Liver (tissue), 3 donors: ENCODE measurements around the gene NMNAT2.

ENCODE experiments used
- EGR1 ChIP-seq, 2 donors: IDR thresholded peaks; 2 replicates each; pipeline ENCODE4 v1.6.1; 2016 to 2018; ENCODE audit warnings: antibody characterized with exemption in 2 of 2, low read depth in 2 of 2
- FOXA1 ChIP-seq: IDR thresholded peaks from 2 replicates; pipeline ENCODE4 v1.6.1; 2016; ENCODE audit warnings: antibody characterized with exemption
- RXRA ChIP-seq, 2 donors: IDR thresholded peaks; 2 replicates each; pipeline ENCODE4 v1.6.1; 2017 to 2018; ENCODE audit warnings: antibody characterized with exemption in 2 of 2, mild to moderate bottlenecking in 1 of 2
- SP1 ChIP-seq: IDR thresholded peaks from 2 replicates; pipeline ENCODE4 v1.6.1; 2018; ENCODE audit warnings: antibody characterized with exemption, mild to moderate bottlenecking
- TAF1 ChIP-seq: conservative IDR thresholded peaks from 2 replicates; pipeline ENCODE4 v1.6.1; 2016; ENCODE audit warnings: antibody characterized with exemption, mild to moderate bottlenecking
- TF ChIP-seq, protein P1 (sequence below): IDR thresholded peaks from 2 replicates; pipeline ENCODE4 v1.6.1; 2016; ENCODE audit warnings: antibody characterized with exemption, mild to moderate bottlenecking
- TF ChIP-seq, protein P2 (sequence below): fragments of 150-350 bp; IDR thresholded peaks from 2 replicates; pipeline ENCODE4 v1.5.1; 2017; ENCODE audit warnings: improper control_type of control experiment, low read depth, low read length; ENCODE audit not compliant: missing input control
- donor health status: healthy.
- donor health status: healthy.

- TF ChIP-seq SP1 (no peak), TAF1 (no peak), EGR1 (IDR thresholded peaks at IDR 0.05; ENCODE audit: low read depth in 2 of 2) (no peak), RXRA (IDR thresholded peaks at IDR 0.05) (no peak), FOXA1 (no peak)
- TF ChIP-seq, protein P1, sequence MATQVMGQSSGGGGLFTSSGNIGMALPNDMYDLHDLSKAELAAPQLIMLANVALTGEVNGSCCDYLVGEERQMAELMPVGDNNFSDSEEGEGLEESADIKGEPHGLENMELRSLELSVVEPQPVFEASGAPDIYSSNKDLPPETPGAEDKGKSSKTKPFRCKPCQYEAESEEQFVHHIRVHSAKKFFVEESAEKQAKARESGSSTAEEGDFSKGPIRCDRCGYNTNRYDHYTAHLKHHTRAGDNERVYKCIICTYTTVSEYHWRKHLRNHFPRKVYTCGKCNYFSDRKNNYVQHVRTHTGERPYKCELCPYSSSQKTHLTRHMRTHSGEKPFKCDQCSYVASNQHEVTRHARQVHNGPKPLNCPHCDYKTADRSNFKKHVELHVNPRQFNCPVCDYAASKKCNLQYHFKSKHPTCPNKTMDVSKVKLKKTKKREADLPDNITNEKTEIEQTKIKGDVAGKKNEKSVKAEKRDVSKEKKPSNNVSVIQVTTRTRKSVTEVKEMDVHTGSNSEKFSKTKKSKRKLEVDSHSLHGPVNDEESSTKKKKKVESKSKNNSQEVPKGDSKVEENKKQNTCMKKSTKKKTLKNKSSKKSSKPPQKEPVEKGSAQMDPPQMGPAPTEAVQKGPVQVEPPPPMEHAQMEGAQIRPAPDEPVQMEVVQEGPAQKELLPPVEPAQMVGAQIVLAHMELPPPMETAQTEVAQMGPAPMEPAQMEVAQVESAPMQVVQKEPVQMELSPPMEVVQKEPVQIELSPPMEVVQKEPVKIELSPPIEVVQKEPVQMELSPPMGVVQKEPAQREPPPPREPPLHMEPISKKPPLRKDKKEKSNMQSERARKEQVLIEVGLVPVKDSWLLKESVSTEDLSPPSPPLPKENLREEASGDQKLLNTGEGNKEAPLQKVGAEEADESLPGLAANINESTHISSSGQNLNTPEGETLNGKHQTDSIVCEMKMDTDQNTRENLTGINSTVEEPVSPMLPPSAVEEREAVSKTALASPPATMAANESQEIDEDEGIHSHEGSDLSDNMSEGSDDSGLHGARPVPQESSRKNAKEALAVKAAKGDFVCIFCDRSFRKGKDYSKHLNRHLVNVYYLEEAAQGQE: no peak
- TF ChIP-seq, protein P2, sequence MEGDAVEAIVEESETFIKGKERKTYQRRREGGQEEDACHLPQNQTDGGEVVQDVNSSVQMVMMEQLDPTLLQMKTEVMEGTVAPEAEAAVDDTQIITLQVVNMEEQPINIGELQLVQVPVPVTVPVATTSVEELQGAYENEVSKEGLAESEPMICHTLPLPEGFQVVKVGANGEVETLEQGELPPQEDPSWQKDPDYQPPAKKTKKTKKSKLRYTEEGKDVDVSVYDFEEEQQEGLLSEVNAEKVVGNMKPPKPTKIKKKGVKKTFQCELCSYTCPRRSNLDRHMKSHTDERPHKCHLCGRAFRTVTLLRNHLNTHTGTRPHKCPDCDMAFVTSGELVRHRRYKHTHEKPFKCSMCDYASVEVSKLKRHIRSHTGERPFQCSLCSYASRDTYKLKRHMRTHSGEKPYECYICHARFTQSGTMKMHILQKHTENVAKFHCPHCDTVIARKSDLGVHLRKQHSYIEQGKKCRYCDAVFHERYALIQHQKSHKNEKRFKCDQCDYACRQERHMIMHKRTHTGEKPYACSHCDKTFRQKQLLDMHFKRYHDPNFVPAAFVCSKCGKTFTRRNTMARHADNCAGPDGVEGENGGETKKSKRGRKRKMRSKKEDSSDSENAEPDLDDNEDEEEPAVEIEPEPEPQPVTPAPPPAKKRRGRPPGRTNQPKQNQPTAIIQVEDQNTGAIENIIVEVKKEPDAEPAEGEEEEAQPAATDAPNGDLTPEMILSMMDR: no peak
Measured at GRCh38 chr1:183291802-183292514, 126.2 kb downstream of the NMNAT2 start.
